ENCODE data around the gene CAMTA1.

CAMTA1 gene

GRCh38 chr1:7299329-7299799, 514.1 kb downstream of the CAMTA1 start:
- peak; percentile 82 for DNase-seq (ENCODE audit: low spot score)
- ChIA-PET CTCF (interaction anchor here (0.7 kb wide), 1 partner anchor 1267 kb away, joined by 3 read pairs; no protein-coding TSS in a partner anchor), POLR2A (ENCODE audit: low non-redundant PET) (no interaction called here)
- no peak for TF ChIP-seq CTCF (conservative IDR thresholded peaks at IDR 0.05; ENCODE audit: low read depth)
- peak overlapping the region; percentile 85 for H3K27ac ChIP-seq

GRCh38 chr1:7299994-7300393, 514.7 kb downstream of the CAMTA1 start:
- CTCF ChIA-PET: interaction anchor here (0.7 kb wide), 1 partner anchor 93 kb away, joined by 3 read pairs; no protein-coding TSS in a partner anchor
- no peak for TF ChIP-seq CTCF (conservative IDR thresholded peaks at IDR 0.05; ENCODE audit: low read depth)
- peak; percentile 36 for DNase-seq (ENCODE audit: low spot score)
- H3K27ac ChIP-seq: peak overlapping the region; percentile 85
- POLR2A ChIA-PET (ENCODE audit: low non-redundant PET): no interaction called here

GRCh38 chr1:7300893-7301663, 515.8 kb downstream of the CAMTA1 start:
- H3K27ac ChIP-seq: peak overlapping the region; percentile 66
- peak; percentile 79 for DNase-seq (ENCODE audit: low spot score)
- no peak for TF ChIP-seq CTCF (conservative IDR thresholded peaks at IDR 0.05; ENCODE audit: low read depth)
- ChIA-PET POLR2A (ENCODE audit: low non-redundant PET) (no interaction called here), CTCF (interaction anchor here (0.6 to 0.8 kb wide), 2 partner anchors 12 to 83 kb away, joined by 3 to 4 read pairs; no protein-coding TSS in a partner anchor)

GRCh38 chr1:7301664-7301981, 516.4 kb downstream of the CAMTA1 start:
- peak overlapping the region; percentile 66 for H3K27ac ChIP-seq
- POLR2A ChIA-PET (ENCODE audit: low non-redundant PET): no interaction called here
- no peak for TF ChIP-seq CTCF (conservative IDR thresholded peaks at IDR 0.05; ENCODE audit: low read depth)
- CTCF ChIA-PET: interaction anchor here (0.6 kb wide), 1 partner anchor 11 kb away, joined by 4 read pairs; no protein-coding TSS in a partner anchor
- no peak for DNase-seq (ENCODE audit: low spot score)

- peak overlapping the region; percentile 66; the same call in 1 of the 2 replicates for H3K27ac ChIP-seq
- ChIA-PET POLR2A (ENCODE audit: low non-redundant PET) (no interaction called here), CTCF (interaction anchor here (0.6 kb wide), 1 partner anchor 11 kb away, joined by 4 read pairs; no protein-coding TSS in a partner anchor)
- no peak for DNase-seq (ENCODE audit: low spot score)
- no peak for TF ChIP-seq CTCF (conservative IDR thresholded peaks at IDR 0.05; ENCODE audit: low read depth)
These were observed 516.9 kb downstream of the CAMTA1 start for GRCh38 chr1:7302126-7302525.

- H3K27ac ChIP-seq: no peak overlapping the region
- DNase-seq (ENCODE audit: low spot score): no peak
- no peak for TF ChIP-seq CTCF (conservative IDR thresholded peaks at IDR 0.05; ENCODE audit: low read depth)
- ChIA-PET CTCF (interaction anchor here (0.7 kb wide), 1 partner anchor 16 kb away, joined by 3 read pairs; no protein-coding TSS in a partner anchor), POLR2A (ENCODE audit: low non-redundant PET) (no interaction called here)
These were observed 517.6 kb downstream of the CAMTA1 start for GRCh38 chr1:7302873-7303272.
